CD4-positive, alpha-beta T cell treated with Interleukin-4 for 1 hour (primary cell): Measurements from ENCODE around the gene SYNGR4.
A peak's percentile ranks its signal among the peaks of the same experiment; 100 is the strongest.

Experiments used
- DNase-seq, 2 donors: peaks; one replicate each; pipeline ENCODE4 v3.0.0-alpha.2; 2020 to 2022

The SYNGR4 gene

DNA sequence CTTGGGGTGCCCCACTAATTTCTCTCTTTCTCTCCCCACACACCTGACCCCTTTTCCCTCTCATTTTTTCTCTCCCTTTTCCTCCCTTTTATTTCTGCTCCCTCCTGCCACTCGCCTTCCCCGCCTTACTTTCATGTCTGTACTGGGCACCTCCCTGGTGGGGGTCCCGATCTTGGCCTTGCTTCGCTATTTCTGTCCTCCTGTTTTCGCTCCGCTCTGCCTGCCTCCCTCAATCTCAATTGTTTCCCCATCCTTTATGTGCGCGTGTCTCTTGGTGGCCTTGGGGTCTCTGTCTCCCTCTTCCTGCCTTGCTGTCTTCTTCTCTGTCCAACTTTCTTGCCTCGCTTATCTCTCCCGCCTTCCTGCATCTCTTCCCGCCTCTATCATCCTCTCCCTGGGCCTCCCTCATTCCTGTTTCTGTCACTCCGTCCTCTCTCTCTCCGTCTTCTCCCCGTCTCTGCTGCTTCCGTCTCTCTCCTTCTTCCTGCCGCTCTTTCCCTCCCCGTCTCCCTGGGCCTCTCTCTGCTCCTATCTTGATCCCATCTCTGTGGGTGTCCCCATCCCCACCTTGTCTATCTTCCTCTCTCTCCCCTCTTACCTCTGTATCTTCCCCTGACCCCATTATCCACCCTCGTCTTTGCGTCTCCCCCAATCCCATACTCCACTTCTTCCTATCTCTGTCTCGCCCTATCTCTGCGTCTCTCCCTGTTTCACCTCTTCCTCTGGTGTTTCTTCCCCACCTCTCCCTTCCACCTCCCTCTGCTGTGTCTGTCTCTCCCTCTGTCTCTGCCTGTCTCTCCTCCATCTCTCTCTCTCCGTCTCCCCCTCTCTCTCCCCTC is 33.3 kb downstream of the SYNGR4 start:
- no peak for DNase-seq

DNA sequence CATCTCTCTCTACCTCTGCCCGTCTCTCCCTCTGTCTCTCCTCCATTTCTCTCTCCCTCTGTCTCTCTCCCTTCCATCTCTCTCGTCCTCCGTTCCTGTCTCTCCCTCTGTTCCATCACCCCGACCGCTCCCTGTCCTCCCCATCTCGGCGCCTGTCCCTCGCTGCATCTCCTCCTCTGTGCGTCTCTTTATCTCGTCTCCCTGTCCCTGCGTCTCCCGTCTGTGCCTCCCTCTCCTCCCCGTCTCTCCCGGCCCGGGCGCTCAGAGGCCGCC is 33.9 kb downstream of the SYNGR4 start:
- peak in 1 of 2 donors; percentile 19 for DNase-seq

DNA sequence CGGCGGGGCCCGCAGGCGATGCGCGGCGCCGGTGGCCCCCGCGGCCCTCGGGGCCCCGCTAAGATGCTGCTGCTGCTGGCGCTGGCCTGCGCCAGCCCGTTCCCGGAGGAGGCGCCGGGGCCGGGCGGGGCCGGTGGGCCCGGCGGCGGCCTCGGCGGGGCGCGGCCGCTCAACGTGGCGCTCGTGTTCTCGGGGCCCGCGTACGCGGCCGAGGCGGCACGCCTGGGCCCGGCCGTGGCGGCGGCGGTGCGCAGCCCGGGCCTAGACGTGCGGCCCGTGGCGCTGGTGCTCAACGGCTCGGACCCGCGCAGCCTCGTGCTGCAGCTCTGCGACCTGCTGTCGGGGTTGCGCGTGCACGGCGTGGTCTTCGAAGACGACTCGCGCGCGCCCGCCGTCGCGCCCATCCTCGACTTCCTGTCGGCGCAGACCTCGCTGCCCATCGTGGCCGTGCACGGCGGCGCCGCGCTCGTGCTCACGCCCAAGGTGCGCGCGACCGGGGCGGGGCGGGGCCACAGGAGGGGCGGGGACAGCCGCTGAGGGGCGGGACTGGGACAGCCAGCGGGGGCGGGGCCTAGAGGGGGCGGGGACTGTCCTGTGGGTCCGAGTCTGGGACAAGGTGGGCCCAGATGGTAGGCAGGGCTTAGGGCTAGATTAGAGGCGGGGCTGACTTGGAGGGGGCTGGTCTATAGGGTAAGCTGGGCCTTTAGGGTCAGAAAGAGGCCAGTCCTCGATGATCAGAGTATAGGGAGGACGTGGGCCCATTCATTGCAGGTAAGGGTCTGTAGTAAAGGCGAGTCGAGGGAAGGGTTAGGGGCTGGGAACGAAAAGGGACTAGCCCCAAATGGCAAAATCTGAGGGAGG is 34.4 kb downstream of the SYNGR4 start:
- peak; percentile 88 to 91 for DNase-seq

DNA sequence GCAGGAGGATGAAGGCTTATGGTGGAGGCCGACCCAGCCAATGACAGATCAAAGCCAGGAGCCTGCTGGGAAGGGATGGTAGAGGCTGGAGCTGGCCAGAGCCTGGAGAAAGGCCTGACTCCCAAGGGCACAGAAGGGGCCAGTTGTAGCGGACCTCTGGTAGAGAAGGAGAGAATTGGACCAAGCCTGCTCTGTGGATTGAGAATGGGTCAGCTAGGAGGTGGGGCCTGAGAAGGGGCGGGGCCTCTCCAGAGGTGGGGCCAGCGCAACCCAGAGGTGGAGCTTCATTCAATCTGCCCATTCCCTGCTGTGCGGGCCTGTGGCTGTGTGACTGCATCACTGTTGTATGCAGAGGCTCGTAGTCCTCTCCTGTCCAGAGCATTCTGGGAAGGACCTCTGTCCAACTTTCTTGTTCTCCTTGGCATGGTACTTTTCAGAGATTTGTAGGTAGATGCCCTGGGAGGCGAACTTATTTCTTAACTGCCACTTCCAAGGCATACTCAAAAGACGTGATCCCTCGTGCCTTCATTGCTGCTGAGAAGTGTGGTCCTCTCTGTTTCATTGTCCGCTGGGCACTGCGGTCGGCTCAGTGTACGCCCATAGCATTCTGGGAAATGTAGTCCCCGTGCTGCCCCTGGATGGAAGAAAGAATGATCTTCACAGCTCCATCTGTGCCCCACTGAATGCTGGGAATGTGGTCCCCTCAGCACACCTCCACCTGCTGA is 36.0 kb downstream of the SYNGR4 start:
- peak; percentile 31 to 50 for DNase-seq

DNA sequence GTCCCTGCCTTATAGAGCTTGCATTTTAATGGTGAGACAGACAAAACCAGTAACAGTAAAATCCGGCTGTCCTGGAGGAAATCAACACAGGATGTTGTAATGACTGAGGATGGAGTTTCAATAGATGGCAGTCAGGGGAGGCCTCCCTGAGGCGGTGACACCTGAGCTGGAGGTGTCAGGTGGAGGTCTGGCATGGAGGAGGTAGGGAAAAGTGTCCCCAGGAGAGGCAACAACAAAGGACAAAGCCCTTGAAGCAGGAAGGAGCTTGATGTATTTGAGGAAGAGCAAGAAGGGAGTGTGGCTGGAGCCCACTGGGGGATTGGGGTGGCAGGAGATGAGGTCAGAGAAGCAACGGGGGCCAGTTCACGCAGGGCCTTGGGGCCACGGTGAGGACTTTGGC is 37.1 kb downstream of the SYNGR4 start:
- DNase-seq = no peak

DNA sequence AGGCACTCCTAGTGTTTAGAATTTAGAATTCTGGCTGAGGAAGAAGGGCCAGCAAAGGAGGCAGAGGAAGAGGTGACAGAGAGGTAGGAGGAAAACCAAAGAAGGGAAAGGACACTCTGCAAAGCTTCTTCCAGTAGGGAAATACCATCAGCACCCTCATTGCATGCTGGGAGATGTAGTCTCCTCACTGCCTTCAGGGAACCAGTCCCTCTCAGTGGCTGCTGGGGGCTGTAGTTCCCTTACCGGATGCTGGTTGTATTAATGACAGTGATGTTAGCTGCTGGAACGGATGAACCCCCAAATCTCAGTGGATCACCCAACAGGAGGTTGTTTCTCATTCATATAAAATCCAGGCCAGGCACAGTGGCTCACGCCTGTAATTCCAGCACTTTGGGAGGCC is 39.4 kb downstream of the SYNGR4 start:
- DNase-seq = peak; percentile 72 to 73

DNA sequence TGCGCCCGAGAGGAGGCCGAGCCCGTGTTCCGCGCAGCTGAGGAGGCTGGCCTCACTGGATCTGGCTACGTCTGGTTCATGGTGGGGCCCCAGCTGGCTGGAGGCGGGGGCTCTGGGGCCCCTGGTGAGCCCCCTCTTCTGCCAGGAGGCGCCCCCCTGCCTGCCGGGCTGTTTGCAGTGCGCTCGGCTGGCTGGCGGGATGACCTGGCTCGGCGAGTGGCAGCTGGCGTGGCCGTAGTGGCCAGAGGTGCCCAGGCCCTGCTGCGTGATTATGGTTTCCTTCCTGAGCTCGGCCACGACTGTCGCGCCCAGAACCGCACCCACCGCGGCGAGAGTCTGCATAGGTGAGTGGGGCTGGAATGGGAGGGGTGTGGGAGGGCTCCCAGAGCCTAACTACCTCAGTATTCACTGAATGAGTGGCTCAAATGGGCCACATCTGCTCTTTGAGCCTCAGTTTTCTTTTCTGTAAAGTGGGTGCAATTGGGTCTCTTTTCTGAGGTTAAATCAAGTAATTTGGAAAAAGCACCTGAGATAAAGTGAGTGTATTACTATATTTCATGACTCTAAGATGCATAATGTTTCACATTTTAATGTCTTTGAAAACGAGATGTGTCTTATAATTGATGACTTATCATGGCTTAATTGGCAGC is 41.0 kb downstream of the SYNGR4 start:
- no peak for DNase-seq

DNA sequence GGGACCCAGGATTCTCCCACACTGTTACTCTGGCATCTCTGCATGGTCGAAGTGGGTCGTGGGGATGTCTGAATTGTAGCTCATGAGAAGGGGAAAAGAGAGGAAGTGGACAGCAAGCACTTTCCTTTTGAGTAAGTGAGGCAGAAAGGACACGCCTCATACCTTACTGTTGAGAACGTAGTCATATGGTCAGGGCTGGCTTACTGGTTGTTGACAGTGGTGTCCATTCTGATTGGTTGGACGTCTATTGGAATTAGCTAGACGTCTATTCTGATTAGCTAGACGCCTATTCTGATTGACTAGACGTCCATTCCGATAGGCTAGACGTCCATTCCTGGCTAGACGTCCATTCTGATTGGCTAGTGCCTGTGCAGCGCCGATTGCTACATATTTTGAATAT is 41.7 kb downstream of the SYNGR4 start:
- no peak for DNase-seq

DNA sequence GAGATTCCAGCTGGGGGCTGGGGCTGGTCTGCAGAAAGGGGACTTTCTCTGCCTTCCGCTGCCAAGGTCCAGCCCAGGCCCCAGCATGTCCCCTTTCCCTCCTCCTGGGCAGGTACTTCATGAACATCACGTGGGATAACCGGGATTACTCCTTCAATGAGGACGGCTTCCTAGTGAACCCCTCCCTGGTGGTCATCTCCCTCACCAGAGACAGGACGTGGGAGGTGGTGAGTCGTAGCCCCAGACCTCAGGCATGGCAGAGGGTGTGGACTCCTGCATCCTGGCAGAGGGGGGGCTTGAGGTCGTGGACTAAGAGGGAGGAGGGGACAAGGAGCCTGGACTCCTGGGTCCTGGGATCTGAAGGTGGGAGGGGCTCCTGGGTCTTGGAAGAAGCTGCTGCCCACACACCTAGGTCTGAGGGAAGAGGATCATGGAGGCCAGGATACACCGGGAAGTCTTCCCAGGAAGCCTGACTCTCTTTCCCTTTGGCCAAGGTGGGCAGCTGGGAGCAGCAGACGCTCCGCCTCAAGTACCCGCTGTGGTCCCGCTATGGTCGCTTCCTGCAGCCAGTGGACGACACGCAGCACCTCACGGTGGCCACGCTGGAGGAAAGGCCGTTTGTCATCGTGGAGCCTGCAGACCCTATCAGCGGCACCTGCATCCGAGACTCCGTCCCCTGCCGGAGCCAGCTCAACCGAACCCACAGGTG is 49.9 kb downstream of the SYNGR4 start:
- no peak for DNase-seq

DNA sequence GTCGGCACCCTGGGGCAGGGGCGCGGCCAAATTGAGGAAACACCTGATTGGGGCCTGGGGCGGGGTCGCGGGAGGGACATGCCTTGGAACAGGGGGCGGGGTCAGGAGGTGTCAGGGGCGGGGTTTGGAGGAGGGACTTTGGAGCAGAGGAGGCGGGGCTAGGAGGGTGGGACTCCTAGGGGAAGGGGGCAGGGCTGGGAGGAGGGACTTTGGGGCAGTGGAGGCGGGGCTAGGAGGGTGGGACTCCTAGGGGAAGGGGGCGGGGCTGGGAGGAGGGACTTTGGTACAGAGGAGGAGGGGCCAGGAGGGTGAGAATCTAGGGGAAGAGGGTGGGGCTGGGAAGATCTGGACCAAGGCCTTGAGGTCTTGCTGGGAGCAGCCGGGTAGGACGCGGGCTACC is 51.2 kb downstream of the SYNGR4 start:
- DNase-seq = peak; percentile 84

DNA sequence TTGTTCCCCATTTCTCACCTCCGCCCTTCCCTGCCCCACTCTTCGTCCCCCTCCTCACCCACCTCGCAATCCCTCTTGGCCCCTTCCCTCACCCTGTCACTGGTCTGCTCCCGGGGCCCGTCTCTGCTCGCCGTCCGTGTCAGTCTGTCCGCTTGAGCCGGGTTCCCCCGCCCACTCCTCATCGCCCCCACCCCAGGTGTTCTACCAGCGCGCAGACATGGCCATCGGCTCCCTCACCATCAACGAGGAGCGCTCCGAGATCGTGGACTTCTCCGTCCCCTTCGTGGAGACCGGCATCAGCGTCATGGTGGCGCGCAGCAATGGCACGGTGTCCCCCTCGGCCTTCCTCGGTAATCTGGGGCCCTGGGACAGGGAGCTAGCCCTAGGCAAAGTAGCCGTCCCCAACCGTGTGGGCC is 51.6 kb downstream of the SYNGR4 start:
- DNase-seq = no peak

DNA sequence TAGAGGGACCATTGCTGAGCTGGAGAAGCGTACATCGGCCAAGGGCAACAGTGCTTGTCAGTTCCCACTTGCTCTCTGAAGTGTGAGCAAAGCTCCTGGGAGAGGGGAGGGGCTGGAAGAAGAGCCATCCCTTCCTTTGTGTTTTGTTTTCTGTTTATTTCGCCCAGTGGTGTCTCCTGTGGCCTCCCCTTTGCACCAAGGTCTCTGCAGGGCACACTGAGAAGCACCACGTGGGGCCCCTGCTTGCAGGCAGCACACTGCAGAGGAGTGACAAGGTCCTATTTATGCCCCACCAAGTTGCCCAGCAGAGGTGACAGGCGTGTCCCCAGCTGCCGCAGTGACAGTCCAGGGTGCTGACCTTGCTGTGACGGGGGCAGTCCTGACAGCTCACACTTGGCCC is 53.3 kb downstream of the SYNGR4 start:
- no peak for DNase-seq

DNA sequence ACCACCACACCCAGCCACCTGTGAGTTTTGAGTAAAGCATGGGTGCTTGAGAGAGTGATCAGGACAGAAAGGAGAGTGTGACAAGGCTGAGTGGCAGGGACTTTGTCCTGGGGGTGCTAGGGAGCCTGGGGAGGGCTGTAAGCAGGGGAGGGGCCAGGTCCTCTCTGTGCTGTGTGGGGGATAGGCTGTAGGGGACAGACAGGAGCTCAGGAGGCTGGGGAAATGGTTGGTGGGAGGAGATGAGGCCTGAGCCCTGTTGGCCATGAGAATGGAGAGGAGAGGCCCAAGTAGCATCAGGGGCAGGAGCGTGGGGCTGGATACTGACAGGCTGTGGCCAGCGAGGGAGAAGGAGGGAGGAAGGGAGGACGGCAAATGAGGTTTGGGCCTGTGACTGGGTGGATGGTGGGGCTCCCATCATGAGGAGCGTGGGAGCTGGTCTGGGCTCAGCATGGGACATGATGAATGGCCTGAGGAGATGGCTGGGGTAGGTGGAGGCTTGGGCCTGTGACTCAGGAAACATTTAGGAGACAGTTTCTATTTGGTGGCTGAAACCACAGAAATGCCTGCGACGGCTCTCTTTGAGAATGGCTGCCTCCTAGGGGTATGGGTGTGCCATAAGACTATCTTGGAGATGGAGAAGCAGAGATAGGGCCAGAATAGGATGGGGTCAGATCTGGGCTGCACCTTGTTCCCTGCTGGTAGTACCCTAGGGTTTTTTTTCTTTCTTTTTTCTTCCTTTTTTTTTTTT is 54.3 kb downstream of the SYNGR4 start:
- no peak for DNase-seq

DNA sequence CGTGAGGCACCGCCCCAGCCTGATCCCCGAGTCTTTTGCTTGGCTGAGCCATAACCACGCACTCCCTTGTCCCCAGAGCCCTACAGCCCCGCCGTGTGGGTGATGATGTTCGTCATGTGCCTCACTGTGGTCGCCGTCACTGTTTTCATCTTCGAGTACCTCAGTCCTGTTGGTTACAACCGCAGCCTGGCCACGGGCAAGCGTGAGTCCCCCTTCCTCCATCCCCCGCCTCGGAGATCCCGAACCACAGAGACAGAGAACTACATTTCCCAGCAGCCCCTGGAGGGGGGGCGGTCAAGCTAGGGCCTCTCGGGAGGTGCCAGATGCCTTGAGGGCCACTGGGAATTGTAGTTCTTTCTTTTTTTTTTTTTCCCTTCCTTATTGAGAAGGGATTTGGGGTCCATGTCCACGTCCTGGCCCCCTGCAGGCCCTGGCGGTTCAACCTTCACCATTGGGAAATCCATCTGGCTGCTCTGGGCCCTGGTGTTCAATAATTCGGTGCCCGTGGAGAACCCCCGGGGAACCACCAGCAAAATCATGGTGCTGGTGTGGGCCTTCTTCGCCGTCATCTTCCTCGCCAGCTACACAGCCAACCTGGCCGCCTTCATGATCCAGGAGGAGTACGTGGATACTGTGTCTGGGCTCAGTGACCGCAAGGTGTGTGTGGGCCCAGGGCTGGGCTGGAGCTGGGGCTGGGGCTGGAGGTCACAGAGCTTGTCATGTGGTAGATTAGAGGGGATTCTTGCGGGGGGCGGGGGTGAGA is 55.2 kb downstream of the SYNGR4 start:
- peak; percentile 83 to 85 for DNase-seq

DNA sequence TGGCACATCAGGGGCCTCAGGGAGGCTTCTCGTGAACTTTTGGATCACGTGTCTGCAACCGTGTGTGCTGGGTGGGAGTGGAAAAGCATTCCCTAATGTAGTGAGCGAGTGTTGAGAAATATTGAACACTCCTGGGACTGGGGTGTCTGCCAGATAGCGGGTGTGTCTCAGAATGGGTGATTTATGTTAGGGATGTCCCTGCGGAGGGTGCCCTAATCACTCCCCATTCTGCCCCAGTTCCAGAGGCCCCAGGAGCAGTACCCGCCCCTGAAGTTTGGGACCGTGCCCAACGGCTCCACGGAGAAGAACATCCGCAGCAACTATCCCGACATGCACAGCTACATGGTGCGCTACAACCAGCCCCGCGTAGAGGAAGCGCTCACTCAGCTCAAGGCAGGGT is 57.4 kb downstream of the SYNGR4 start:
- DNase-seq = no peak

DNA sequence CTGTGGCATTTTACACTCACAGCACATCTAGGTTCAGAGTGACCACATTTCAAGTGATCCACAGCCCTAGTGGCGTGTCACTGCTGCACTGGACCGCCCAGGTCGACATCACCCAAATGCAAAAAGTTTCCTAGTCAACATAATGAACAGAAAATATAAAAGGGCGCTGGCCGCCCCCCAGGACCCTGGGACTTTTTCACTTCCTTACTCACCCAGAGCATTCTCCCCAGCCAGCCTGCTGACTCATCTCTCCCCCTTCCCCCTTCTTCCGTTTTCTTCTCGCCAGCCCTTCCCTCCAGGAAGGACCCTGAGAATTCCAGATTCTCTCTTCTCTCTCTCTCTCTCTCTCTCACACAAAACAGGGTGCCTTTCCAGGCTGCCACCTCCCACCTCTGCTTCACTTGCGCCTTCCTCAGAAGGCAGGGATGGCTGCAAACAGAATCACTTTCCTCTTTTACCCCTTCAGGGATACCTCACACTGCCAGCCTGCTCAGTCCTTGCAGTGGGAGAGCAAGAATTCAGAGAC is 60.6 kb downstream of the SYNGR4 start:
- DNase-seq = no peak
